ENCODE results near the gene AURKAIP1. TPM values are rescaled to one million over a fixed set of nuclear protein-coding genes. Genes with fewer than 3 reads are reported as not detected.

AURKAIP1 gene
- total and polyA plus RNA-seq, 2 of the 4 experiments (the other 2 are of a cell fraction), result 45.7 to 107 TPM

DNA sequence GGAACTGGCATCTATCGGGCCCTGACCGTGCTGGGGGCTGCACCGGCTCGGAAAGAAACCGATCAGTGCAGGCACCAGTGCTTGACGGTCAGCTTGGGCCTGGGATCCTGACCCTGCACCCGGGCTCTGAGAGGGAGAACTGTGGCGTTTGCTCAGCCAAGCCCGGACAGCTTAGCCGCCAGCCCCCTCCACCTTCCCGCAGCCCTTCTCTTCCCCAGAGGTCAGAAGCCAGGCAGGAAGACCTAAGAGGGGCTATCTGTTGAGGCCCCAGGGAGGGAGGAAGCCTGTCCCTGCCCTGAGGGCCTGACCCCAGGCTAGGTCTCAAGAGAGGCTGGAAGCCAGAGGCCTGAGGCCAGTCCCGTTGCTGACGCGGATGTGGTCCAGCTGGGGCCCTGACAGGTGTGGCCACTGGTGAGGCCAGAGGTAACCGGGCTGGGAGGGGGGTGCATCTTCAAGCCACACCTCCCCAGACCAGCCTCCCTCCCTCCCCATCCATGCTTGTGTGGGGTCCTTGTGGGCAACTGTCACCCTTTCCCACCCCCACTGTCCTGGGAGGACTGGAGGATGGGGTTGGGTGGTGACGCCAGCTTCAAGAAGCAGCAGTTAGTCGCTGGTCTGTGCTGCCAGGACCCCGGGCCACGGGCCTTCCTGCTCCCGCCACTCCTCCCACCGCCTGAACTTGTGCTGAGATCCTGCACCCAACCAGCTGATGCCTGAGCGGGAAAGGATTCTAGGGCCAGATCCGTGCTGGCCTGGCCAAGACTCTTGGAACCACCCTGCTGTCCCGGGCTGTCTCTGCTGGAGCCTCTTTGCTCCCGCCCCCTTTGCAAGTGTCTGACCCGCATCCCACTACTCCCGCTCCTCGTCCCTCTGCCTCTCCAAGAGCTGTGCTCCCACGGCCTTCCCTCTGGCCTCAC, 23.2 kb downstream of the AURKAIP1 start:
- POLR2A ChIA-PET (ENCODE audit: unreplicated experiment), result interaction anchor here (0.6 to 1.0 kb wide), 2 partner anchors 24 to 391 kb away, joined by 3 read pairs; partner anchors contain the start of gene AURKAIP1
- TF ChIP-seq, protein P1, sequence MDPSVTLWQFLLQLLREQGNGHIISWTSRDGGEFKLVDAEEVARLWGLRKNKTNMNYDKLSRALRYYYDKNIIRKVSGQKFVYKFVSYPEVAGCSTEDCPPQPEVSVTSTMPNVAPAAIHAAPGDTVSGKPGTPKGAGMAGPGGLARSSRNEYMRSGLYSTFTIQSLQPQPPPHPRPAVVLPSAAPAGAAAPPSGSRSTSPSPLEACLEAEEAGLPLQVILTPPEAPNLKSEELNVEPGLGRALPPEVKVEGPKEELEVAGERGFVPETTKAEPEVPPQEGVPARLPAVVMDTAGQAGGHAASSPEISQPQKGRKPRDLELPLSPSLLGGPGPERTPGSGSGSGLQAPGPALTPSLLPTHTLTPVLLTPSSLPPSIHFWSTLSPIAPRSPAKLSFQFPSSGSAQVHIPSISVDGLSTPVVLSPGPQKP (IDR thresholded peaks at IDR 0.05; ENCODE audit: borderline replicate concordance, low read depth, low read length), result no peak
- TF ChIP-seq CEBPB (IDR thresholded peaks at IDR 0.05; ENCODE audit: low read depth, low read length) (no peak), MXI1 (IDR thresholded peaks at IDR 0.05; ENCODE audit: borderline replicate concordance, low read depth, low read length) (no peak), FOS (IDR thresholded peaks at IDR 0.05; ENCODE audit: low read depth, low read length) (no peak), BHLHE40 (IDR thresholded peaks at IDR 0.05; ENCODE audit: low read depth, low read length) (no peak), RFX5 (IDR thresholded peaks at IDR 0.05; ENCODE audit: low read depth, low read length) (no peak), RAD21 (IDR thresholded peaks at IDR 0.05; ENCODE audit: low read length) (no peak), MAZ (IDR thresholded peaks at IDR 0.05; ENCODE audit: borderline replicate concordance, low read depth, low read length) (no peak), POLR2A (IDR thresholded peaks at IDR 0.05; ENCODE audit: low read depth, low read length) (no peak), NFE2L2 (IDR thresholded peaks at IDR 0.05; ENCODE audit: low read depth, low read length) (no peak), RCOR1 (IDR thresholded peaks at IDR 0.05; ENCODE audit: insufficient replicate concordance, low read length) (no peak), MAFK (IDR thresholded peaks at IDR 0.05; ENCODE audit: low read depth, low read length) (no peak), CHD1 (IDR thresholded peaks at IDR 0.05; ENCODE audit: low read depth, low read length) (no peak), SMC3 (IDR thresholded peaks at IDR 0.05; ENCODE audit: low read depth, low read length) (no peak)
- TF ChIP-seq, protein P2, sequence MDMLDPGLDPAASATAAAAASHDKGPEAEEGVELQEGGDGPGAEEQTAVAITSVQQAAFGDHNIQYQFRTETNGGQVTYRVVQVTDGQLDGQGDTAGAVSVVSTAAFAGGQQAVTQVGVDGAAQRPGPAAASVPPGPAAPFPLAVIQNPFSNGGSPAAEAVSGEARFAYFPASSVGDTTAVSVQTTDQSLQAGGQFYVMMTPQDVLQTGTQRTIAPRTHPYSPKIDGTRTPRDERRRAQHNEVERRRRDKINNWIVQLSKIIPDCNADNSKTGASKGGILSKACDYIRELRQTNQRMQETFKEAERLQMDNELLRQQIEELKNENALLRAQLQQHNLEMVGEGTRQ (IDR thresholded peaks at IDR 0.05; ENCODE audit: low read depth, low read length), result no peak

More for the DNA sequence above, 23.2 kb downstream of the AURKAIP1 start:
- Histone ChIP-seq H4K91ac (ENCODE audit: insufficient read depth, low read depth, low read length) (no peak overlapping the region), H2BK5ac (ENCODE audit: low read depth, low read length, poor library complexity, severe bottlenecking) (no peak overlapping the region), H3K4ac (ENCODE audit: low read depth, low read length) (peak overlapping the region; percentile 39), H2AK5ac (ENCODE audit: low read depth, low read length) (peak overlapping the region; percentile 39; the same call in 1 of the 2 replicates), H3K23ac (ENCODE audit: low read depth, low read length) (no peak overlapping the region), H4K5ac (ENCODE audit: low read depth, low read length) (no peak overlapping the region), H3K14ac (replicated peaks; ENCODE audit: low read depth, low read length) (no peak overlapping the region; the same call in 1 of the 2 replicates), H3K4me3 (ENCODE audit: insufficient read depth, low read depth, low read length) (no peak overlapping the region), H3K27me3 (ENCODE audit: control insufficient read depth, insufficient read depth, low read length) (no peaks in the 10 kb centered on the region), H3K36me3 (ENCODE audit: control insufficient read depth, insufficient read depth, low read length) (peaks cover 36% of the 10 kb centered on the region), H3K18ac (ENCODE audit: low read depth, low read length) (no peak overlapping the region), H2BK120ac (ENCODE audit: low read depth, low read length) (no peak overlapping the region), H2AFZ (replicated peaks; ENCODE audit: low read length, poor library complexity) (peak overlapping the region; percentile 63), H3K4me1 (ENCODE audit: control insufficient read depth, insufficient read depth, low read length) (peaks cover 31% of the 10 kb centered on the region), H2AK9ac (replicated peaks; ENCODE audit: low read depth, low read length, poor library complexity) (peak overlapping the region; percentile 82), H4K20me1 (ENCODE audit: insufficient read depth, low read length) (peaks cover 69% of the 10 kb centered on the region), H3K4me2 (ENCODE audit: low read depth, low read length) (peak overlapping the region; percentile 59; the same call in 1 of the 2 replicates), H2BK20ac (ENCODE audit: low read depth, low read length) (no peak overlapping the region), H3K27ac (ENCODE audit: insufficient read depth, low read length) (peak overlapping the region; percentile 50; the same call in 1 of the 2 replicates), H4K8ac (ENCODE audit: low read depth in 2 of 2, low read length in 2 of 2) (peak overlapping the region; percentile 26 to 33; a peak in 1 of 4 replicates), H3K9me1 (ENCODE audit: insufficient read depth, low read length) (no peaks in the 10 kb centered on the region), H3K56ac (ENCODE audit: extremely low read depth, insufficient read depth, low read length) (no peak overlapping the region), H3K9ac (ENCODE audit: low read depth, low read length) (peak overlapping the region; percentile 25), H2BK15ac (ENCODE audit: low read depth, low read length) (no peak overlapping the region), H3K79me1 (ENCODE audit: low read depth in 1 of 2, low read length in 2 of 2) (peaks cover 8 to 39% of the 10 kb centered on the region in 2 experiments; a peak in 3 of 4 replicates), H3K9me3 (ENCODE audit: control insufficient read depth, insufficient read depth, low read length) (no peaks in the 10 kb centered on the region)
- ATAC-seq (ENCODE audit: low read depth), result no peak
- in situ Hi-C loops (cut with MboI; ENCODE audit: low sequenced_read_pairs) (no loop called here), dilution Hi-C loops (cut with HindIII; ENCODE audit: low sequenced_read_pairs, unreplicated experiment) (no loop called here), intact Hi-C loops (cut with micrococcal nuclease) (no loop called here)
- 43% methylated on average over 7 of the region's 29 CpGs; no CpG with 5 or more reads in 1 of the 2 experiments for WGBS, 2 experiments (ENCODE audit: extremely low coverage in 2 of 2, insufficient read length in 1 of 2)
- no TSS peak for BruUV-seq (replicated peaks)
- peak; percentile 38 for DNase-seq
- CTCF ChIA-PET, result no interaction called here
